Stimulated activated CD8-positive, alpha-beta memory T cell treated with anti-CD3 and anti-CD28 coated beads, Interleukin-4, amount 100 ng/mL, for 1 hour (primary cell): Measurements from ENCODE around the gene GZMM.
A peak's percentile ranks its signal among the peaks of the same experiment; 100 is the strongest.
"Not testable (repeated sequence)": the region's sequence is repeated elsewhere in the genome, so short reads cannot be mapped to it uniquely, and the experiment has no call there.

Experiments used
- DNase-seq, 2 donors: peaks; one replicate each; pipeline ENCODE4 v3.0.0-alpha.2; 2020; ENCODE audit warnings: low read depth in 2 of 2, low spot score in 1 of 2

GZMM gene

DNA sequence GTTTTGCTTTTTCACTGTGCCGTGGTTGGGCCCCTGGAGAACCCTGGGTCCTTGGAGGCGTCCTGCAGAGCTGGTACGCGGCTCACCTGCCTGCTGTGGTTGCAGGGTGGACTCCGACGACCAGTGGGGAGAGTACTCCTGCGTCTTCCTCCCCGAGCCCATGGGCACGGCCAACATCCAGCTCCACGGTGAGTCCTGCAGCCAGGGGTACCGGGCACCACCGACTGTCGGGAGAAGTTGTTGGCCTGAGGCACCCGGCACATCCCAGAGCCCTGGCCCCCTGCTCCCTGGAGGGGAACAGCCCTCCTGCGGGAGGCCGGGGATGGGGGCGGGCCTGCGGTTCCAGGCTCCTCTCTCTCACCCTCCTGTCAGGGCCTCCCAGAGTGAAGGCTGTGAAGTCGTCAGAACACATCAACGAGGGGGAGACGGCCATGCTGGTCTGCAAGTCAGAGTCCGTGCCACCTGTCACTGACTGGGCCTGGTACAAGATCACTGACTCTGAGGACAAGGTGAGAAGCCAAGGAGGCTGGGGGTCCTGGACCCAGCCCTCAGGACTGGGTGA is 36.5 kb downstream of the GZMM start:
- no peak for DNase-seq

DNA sequence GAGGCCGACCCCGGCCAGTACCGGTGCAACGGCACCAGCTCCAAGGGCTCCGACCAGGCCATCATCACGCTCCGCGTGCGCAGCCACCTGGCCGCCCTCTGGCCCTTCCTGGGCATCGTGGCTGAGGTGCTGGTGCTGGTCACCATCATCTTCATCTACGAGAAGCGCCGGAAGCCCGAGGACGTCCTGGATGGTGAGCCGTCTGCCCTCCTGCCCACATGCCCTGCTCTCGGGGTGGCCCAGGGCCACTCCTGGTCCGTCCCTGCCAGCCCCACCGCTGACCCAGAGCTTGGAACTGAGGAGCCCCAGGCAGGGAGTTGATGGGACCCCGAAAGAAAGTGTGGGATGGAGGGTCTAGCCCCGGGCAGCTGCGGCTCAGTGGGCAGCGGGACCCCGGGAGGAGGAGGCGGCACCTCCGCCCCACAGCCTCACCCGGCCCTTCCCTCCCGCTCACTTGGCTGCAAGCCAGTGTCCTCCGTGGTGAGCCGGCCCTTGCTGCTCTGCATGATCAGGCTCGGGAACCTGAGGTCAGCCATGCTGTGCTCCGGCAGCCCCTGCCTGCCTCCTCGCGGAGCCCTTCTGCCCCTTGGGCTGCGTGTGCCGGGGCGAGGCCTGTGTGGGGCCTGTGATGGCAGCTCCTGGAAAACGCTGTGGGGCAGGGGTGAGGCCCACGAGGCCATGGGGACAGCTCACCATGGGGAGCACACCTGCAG is 37.7 kb downstream of the GZMM start:
- no peak for DNase-seq

DNA sequence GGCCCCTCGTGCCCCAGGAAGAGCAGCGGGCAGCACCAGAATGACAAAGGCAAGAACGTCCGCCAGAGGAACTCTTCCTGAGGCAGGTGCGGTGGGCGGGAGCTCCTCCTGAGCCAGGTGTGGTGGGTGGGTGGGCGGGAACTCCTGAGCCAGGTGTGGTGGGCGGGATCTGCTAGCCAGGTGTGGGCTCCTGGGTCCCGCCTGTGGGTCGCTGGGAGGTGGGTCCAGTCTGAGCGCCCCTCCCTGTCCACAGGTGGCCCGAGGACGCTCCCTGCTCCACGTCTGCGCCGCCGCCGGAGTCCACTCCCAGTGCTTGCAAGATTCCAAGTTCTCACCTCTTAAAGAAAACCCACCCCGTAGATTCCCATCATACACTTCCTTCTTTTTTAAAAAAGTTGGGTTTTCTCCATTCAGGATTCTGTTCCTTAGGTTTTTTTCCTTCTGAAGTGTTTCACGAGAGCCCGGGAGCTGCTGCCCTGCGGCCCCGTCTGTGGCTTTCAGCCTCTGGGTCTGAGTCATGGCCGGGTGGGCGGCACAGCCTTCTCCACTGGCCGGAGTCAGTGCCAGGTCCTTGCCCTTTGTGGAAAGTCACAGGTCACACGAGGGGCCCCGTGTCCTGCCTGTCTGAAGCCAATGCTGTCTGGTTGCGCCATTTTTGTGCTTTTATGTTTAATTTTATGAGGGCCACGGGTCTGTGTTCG is 38.8 kb downstream of the GZMM start:
- DNase-seq = no peak

DNA sequence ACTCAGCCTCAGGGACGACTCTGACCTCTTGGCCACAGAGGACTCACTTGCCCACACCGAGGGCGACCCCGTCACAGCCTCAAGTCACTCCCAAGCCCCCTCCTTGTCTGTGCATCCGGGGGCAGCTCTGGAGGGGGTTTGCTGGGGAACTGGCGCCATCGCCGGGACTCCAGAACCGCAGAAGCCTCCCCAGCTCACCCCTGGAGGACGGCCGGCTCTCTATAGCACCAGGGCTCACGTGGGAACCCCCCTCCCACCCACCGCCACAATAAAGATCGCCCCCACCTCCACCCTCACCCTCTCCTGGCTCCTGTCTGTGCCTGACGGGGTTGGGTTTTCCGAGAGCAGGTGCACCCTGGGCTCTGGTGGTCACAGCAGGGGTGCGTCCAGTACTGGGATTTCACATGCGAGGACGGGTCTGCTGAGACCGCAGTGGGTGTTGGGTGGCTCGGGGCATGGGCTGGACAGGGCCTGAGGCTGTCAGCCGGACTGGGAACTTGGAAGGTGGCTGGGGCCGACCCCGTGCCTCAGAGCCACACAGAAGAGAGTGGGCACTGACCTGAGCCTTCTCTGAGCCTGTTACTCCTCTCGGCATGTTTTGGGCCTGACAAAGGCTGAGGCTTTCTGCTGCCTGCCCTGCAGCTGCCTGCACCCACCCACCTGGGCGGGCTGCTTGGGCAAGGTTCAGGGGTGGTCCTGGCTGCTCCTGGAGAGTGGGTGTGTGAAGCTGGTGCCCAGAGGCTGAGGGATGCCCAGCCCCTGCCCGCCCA is 39.5 kb downstream of the GZMM start:
- DNase-seq = no peak

DNA sequence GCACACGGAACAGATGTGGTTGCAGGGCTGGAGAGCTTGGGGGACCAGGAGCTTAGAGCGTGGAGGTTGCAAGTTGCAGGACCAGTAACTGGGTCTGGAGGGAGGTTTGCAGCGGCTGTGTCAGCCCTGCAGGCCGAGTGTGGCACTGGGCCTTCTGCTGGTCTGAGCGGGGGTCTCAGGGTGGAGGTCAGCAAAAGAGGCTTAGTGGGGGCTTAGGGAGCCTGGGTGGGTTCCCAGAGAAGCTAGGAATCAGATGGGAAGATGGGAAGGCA is 40.1 kb downstream of the GZMM start:
- no peak for DNase-seq

GRCh38 chr19:584240-585001 is 40.6 kb downstream of the GZMM start:
- peak in 1 of 2 donors; percentile 56 for DNase-seq

- not testable (repeated sequence) for DNase-seq
Measured at GRCh38 chr19:585146-585545, 41.3 kb downstream of the GZMM start.

DNA sequence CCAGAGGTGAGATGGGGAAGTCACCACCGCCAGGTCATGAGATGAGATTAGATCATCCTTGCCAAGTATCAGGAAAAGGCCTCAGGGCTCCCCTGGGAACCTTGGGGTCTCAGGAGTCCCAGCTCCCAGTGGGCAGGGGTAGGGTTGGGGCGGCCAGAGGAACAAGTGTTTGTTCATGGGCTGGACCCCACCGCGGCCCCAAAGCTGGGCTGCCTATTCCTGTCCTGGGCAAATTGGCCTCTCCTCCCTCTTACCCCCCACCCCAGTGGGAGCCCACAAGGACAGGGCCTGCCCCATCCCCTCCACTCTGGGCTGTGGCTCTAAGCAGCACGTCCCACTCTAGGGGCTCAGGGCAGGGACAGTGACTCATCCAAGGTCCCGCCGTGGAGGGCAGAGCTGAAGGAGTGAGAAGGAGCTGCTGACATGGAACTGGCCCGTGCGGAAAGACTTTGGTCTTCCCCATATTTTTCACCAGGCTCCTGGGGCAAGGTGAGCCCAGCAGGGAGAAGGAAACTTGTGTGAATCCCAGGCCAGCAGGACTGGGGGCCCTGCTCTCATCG is 41.8 kb downstream of the GZMM start:
- no peak for DNase-seq

DNA sequence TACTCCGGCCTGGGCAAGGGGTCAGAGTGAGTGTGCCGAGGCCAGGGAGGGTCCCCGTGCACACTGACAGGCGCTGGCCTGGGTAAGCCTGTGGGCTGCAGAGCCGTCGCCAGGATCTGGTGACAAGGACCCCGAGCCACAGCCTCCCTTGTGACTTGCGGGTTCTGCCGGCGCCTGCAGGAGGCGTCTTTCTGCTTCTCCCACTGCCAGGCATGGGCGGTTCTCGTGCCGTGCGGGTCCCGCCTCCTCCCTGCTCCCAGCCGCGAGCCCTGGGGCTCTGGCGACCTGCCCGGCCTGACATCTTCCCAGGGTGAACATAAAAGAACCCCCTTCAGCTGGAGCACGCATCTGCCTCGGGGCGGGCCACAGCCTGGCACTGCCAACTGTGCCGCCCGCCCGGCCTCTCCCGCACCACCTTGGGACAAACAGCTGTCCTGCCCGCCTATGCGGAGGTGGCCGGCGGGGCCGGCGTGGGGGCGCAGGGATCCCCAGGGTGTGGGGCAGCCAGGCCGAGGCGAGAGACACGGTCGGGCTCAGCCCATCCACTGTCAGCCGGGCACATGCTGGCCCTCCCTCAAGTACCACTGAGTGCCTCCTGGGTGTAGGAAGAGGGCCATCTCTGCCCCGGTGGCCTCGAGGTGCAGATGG is 44.4 kb downstream of the GZMM start:
- peak in 1 of 2 donors; percentile 22 for DNase-seq

DNA sequence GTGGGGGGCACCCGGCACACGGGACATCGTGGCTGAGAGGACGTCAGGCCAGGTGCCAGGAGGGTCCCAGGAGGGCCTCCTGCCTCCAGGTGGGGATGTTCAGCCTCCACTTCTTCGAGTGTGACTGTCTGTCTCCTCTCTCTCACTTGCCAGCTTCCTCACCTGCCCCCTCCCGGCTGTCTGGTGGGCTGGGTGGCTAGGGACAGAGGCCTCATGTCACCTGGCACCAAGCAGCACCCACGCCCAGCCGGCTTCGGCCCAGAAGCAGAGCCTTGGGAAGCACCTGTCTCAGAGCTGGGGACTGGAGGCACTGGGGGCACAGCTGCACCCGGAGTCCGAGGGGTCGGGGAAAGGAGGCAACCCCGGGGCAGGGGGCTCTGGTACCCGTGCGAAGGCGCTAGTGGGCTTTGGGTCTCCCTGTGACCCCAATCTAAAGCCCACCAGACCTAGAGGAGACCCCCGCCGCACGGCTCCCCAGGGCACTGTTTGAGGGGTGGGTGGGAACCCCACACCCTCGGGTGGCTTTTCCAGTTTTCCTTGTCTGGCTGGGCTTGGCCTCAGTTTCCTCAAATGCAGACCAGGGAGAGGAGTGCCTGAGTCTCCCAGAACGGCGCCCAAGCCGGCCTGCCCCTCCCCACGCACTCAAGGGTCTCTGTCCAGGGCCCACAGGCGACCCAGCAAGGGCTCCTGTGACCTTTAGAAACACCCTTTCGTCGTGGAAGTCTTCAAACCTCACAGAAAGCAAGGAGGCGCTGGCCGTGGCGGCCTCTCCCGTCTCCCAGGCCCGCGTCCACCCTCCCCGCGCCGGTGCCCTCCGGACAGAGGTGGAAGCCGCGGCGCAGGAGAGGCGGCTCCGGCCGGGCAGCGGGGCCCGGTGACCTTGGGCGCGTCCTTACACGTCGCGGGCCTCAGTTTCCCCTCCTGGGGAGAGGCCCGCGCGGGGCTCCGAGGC is 45.2 kb downstream of the GZMM start:
- no peak for DNase-seq

DNA sequence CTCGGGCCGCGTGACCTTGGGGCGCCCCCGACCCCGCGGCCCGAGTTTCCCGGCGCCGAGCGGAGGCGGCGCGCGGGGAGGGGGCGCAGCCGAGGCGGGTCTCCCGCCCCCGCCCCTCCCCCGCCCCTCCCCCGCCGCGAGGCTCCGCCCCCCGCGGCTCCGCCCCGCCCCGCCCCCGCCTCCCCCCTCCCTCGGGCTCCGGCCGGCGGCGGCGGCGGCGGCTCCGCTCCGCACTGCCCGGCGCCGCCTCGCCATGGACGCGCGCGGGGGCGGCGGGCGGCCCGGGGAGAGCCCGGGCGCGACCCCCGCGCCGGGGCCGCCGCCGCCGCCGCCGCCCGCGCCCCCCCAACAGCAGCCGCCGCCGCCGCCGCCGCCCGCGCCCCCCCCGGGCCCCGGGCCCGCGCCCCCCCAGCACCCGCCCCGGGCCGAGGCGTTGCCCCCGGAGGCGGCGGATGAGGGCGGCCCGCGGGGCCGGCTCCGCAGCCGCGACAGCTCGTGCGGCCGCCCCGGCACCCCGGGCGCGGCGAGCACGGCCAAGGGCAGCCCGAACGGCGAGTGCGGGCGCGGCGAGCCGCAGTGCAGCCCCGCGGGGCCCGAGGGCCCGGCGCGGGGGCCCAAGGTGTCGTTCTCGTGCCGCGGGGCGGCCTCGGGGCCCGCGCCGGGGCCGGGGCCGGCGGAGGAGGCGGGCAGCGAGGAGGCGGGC is 46.0 kb downstream of the GZMM start, which contains the start of gene HCN2:
Gene HCN2, plus strand, starts transcription at position 189 of the 703 bp plus-strand sequence. Its CDS starts 65 bp downstream, at position 254.
- DNase-seq = no peak

DNA sequence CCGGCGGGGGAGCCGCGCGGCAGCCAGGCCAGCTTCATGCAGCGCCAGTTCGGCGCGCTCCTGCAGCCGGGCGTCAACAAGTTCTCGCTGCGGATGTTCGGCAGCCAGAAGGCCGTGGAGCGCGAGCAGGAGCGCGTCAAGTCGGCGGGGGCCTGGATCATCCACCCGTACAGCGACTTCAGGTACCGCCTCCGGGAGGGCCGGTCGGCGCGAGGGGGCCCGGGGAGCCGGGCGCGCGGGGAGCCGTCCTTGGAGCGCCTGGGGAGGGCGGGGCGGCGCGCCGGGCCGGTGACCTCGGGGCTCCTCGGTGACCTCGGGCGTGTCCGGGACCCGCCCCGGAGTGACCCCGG is 46.5 kb downstream of the GZMM start:
- DNase-seq = no peak

- no peak for DNase-seq
Measured at GRCh38 chr19:590750-591098, 46.9 kb downstream of the GZMM start.

DNA sequence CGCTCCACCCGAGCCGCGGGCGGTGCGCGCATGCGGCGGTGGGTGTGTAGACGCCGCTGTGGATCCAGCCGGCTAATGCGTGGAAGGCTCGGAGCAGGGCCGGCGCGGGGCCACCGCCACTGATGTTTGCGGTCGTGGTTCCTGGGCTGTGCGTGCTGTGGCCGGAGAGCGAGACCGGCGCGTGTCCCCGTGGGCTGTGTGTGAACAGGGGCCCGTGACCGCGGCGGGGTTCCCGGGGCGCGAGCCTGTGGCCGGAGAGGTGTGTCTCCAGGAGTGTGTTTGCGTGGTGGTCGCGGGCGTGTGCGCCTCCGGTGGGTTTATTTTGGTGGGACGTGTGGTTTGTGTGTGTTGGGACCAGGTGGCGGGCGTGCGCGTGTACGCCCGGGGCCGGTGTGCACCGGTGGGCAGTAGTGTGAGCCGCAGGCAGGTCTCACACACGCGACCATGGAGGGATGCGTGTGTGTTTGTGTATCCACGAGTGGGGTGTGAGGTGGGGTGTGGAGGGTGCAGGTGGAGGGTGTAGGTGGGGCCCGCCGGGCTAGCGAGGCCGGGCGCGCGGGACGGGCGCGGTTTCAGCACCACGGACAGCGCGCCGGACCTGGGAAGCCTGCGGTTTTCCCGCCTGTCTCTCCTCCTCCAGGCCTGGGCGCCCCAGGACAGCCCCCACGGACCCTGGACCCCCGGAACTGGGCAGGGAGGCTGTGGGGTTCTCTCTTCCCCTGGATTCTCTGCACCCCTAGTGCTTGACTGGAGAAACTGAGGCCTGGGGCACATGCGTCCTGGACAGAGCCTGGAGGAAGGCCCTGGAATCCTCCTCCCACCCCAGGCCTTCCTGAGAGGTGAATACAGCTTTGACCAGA is 47.5 kb downstream of the GZMM start:
- no peak for DNase-seq

DNA sequence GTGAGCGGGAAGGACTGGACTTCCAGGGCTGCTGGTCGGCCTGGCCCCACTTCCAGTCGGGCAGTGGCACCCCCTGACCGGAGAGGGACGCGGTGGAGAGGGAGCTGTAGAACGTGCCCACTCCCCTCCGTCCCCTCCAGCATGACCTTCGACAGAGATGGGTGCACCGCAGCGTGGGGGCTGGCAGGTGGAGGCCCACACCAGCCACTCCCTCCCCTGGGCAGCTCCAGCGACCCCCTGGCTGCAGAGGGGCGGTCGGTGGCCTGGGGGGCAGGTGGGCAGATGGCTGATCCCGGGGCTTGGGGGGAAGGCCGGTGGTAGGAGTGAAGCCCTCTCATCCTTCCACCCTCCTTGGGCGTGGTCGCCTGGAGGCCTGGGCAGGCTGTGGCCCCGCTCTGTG is 48.2 kb downstream of the GZMM start:
- no peak for DNase-seq

GRCh38 chr19:593055-593454 is 49.2 kb downstream of the GZMM start:
- no peak for DNase-seq

GRCh38 chr19:593505-593904 is 49.7 kb downstream of the GZMM start:
- no peak for DNase-seq
